GM12892 (cell line): ENCODE results near the gene TENM3.

Source experiments
- POLR2A ChIP-seq: IDR thresholded peaks from 2 replicates; pipeline ENCODE4 v1.6.1; 2011; ENCODE audit warnings: low read depth, low read length, control low read depth
- POLR2AphosphoS5 ChIP-seq: IDR thresholded peaks from 2 replicates; pipeline ENCODE4 v1.6.1; 2011; ENCODE audit warnings: low read depth, low read length, control low read depth
- TAF1 ChIP-seq: IDR thresholded peaks from 2 replicates; pipeline ENCODE4 v1.6.1; 2011; ENCODE audit warnings: low read depth, mild to moderate bottlenecking, control low read depth, low read length, borderline replicate concordance

DNA sequence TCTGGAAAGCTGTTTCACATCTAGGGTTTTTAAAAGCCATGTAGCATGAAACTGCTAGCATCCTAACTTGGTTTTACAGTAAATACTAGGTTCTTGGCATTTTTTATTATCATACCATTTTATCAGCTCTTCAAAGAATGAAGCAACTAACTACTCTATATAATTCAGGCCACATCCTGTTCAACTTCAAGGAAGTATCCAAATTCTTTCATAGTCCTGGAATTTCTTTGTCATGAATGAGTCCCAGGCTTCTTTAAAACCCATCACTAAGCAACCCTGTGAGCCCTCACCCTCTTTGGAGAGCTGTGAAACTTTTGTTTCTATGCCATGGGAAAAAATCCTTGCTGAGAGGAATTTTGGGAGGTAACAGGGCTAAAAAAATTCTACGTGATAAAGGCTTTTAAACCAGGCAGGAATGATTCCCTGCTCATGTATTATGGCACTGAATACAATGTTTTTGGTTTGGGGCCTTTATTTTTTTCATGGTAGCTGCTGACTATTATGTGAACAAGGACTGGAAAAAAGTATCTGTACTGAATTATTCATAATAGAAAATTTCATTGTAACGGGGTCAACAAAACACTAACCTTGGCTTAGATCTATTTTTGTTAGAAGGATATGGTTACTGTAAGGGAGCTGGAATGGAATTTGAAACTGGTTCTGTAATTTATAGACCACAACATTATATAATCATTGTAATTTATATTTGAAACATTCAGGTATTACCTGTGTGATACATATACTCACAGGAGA, 509.1 kb downstream of the TENM3 start:
- TF ChIP-seq POLR2A, result no peak
- no peak for TF ChIP-seq POLR2AphosphoS5
- TF ChIP-seq TAF1, result no peak
